ENCODE results near the gene MYF5.

GRCh38 chr12:80698256-80698655 lies 18.5 kb upstream of the MYF5 start:
- TF ChIP-seq, protein P1, sequence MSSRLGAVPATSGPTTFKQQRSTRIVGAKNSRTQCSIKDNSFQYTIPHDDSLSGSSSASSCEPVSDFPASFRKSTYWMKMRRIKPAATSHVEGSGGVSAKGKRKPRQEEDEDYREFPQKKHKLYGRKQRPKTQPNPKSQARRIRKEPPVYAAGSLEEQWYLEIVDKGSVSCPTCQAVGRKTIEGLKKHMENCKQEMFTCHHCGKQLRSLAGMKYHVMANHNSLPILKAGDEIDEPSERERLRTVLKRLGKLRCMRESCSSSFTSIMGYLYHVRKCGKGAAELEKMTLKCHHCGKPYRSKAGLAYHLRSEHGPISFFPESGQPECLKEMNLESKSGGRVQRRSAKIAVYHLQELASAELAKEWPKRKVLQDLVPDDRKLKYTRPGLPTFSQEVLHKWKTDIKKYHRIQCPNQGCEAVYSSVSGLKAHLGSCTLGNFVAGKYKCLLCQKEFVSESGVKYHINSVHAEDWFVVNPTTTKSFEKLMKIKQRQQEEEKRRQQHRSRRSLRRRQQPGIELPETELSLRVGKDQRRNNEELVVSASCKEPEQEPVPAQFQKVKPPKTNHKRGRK (CRISPR knock-in tag; IDR thresholded peaks at IDR 0.05; ENCODE audit: borderline replicate concordance) = no peak
- TF ChIP-seq, protein P2, sequence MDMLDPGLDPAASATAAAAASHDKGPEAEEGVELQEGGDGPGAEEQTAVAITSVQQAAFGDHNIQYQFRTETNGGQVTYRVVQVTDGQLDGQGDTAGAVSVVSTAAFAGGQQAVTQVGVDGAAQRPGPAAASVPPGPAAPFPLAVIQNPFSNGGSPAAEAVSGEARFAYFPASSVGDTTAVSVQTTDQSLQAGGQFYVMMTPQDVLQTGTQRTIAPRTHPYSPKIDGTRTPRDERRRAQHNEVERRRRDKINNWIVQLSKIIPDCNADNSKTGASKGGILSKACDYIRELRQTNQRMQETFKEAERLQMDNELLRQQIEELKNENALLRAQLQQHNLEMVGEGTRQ (CRISPR knock-in tag; IDR thresholded peaks at IDR 0.05) = no peak
- no peak for TF ChIP-seq CTCF (IDR thresholded peaks at IDR 0.05)
- no peak for TF ChIP-seq ZBTB21 (CRISPR knock-in tag; IDR thresholded peaks at IDR 0.05; ENCODE audit: borderline replicate concordance)
- TF ChIP-seq, protein P3, sequence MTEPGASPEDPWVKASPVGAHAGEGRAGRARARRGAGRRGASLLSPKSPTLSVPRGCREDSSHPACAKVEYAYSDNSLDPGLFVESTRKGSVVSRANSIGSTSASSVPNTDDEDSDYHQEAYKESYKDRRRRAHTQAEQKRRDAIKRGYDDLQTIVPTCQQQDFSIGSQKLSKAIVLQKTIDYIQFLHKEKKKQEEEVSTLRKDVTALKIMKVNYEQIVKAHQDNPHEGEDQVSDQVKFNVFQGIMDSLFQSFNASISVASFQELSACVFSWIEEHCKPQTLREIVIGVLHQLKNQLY (CRISPR knock-in tag; IDR thresholded peaks at IDR 0.05) = no peak
- TF ChIP-seq, protein P4, sequence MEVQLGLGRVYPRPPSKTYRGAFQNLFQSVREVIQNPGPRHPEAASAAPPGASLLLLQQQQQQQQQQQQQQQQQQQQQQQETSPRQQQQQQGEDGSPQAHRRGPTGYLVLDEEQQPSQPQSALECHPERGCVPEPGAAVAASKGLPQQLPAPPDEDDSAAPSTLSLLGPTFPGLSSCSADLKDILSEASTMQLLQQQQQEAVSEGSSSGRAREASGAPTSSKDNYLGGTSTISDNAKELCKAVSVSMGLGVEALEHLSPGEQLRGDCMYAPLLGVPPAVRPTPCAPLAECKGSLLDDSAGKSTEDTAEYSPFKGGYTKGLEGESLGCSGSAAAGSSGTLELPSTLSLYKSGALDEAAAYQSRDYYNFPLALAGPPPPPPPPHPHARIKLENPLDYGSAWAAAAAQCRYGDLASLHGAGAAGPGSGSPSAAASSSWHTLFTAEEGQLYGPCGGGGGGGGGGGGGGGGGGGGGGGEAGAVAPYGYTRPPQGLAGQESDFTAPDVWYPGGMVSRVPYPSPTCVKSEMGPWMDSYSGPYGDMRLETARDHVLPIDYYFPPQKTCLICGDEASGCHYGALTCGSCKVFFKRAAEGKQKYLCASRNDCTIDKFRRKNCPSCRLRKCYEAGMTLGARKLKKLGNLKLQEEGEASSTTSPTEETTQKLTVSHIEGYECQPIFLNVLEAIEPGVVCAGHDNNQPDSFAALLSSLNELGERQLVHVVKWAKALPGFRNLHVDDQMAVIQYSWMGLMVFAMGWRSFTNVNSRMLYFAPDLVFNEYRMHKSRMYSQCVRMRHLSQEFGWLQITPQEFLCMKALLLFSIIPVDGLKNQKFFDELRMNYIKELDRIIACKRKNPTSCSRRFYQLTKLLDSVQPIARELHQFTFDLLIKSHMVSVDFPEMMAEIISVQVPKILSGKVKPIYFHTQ (CRISPR knock-in tag; IDR thresholded peaks at IDR 0.05) = no peak
- TF ChIP-seq ZNF232 (CRISPR knock-in tag; IDR thresholded peaks at IDR 0.05) = no peak
